Activated CD8-positive, alpha-beta T cell treated with anti-CD3 and anti-CD28 coated beads for 36 hours (primary cell): ENCODE data around the gene GOLIM4. TPM values are rescaled to one million over a fixed set of nuclear protein-coding genes. Genes with fewer than 3 reads are reported as not detected.

Experiments used
- ATAC-seq: fragments of 200-7000 bp; cut with Tn5 transposase; one replicate; pipeline ENCODE4 v1.10.0; 2021; ENCODE audit warnings: mild to moderate bottlenecking, moderate library complexity
- CTCF ChIA-PET: fragments of 350-600 bp; sonication (Branson Sonifier 250); formaldehyde crosslinking; loops from one replicate; lab custom pipeline; 2021; ENCODE audit warnings: antibody characterized with exemption; lab: Charles Lee
- POLR2A ChIA-PET: fragments of 350-600 bp; sonication (Branson Sonifier 250); formaldehyde crosslinking; loops from one replicate; lab custom pipeline; 2021; ENCODE audit warnings: antibody characterized with exemption; lab: Charles Lee
- DNase-seq: peaks from one replicate; pipeline ENCODE4 v3.0.0-alpha.2; 2020
- H3K27ac Mint-ChIP-seq: one replicate; pipeline ENCODE4 v1.8.0; 2021; ENCODE audit warnings: mild to moderate bottlenecking, mixed read lengths
- H3K27me3 Mint-ChIP-seq: one replicate; pipeline ENCODE4 v1.8.0; 2021; ENCODE audit warnings: mixed read lengths
- H3K36me3 Mint-ChIP-seq: one replicate; pipeline ENCODE4 v1.8.0; 2021; ENCODE audit warnings: low read depth, mixed read lengths
- H3K4me1 Mint-ChIP-seq: one replicate; pipeline ENCODE4 v1.8.0; 2021; ENCODE audit warnings: low read depth, mixed read lengths
- H3K4me3 Mint-ChIP-seq: one replicate; pipeline ENCODE4 v1.8.0; 2021; ENCODE audit warnings: mild to moderate bottlenecking, moderate library complexity, mixed read lengths
- H3K9me3 Mint-ChIP-seq: one replicate; pipeline ENCODE4 v1.8.0; 2021; ENCODE audit warnings: mixed read lengths
- CTCF ChIP-seq: fragments of 200-600 bp; IDR thresholded peaks from one replicate; pipeline ENCODE4 v1.8.0; 2022; ENCODE audit warnings: antibody characterized with exemption, mild to moderate bottlenecking
- intact Hi-C: fragments of 100-400 bp; cut with micrococcal nuclease; formaldehyde crosslinking; loops from one replicate; pipeline ENCODE4 v1.10.0; 2022
- total RNA-seq, 2 experiments: library from RNA; stranded (reverse); gene quantifications; one replicate each; pipeline ENCODE4 v1.2.3, GENCODE V29; 2021

GOLIM4 gene
- total RNA-seq, 2 experiments from 2014 or later: 5.5 to 6.4 TPM

- DNase-seq (no peak), ATAC-seq (no peak)
- H3K27ac Mint-ChIP-seq: no peak overlapping the region
- ChIA-PET POLR2A (no interaction called here), CTCF (interaction anchor here (7.0 kb wide), 1 partner anchor 123 kb away, joined by 92 read pairs; no protein-coding TSS in a partner anchor)
- H3K36me3 Mint-ChIP-seq: no peaks in the 10 kb centered on the region
- intact Hi-C loops: no loop called here
- H3K4me3 Mint-ChIP-seq: no peak overlapping the region
- no peaks in the 10 kb centered on the region for H3K9me3 Mint-ChIP-seq
- no peaks in the 10 kb centered on the region for H3K4me1 Mint-ChIP-seq
- no peak for TF ChIP-seq CTCF
- H3K27me3 Mint-ChIP-seq: no peaks in the 10 kb centered on the region
Measured at GRCh38 chr3:168044049-168044448, 51.7 kb downstream of the GOLIM4 start.

DNA sequence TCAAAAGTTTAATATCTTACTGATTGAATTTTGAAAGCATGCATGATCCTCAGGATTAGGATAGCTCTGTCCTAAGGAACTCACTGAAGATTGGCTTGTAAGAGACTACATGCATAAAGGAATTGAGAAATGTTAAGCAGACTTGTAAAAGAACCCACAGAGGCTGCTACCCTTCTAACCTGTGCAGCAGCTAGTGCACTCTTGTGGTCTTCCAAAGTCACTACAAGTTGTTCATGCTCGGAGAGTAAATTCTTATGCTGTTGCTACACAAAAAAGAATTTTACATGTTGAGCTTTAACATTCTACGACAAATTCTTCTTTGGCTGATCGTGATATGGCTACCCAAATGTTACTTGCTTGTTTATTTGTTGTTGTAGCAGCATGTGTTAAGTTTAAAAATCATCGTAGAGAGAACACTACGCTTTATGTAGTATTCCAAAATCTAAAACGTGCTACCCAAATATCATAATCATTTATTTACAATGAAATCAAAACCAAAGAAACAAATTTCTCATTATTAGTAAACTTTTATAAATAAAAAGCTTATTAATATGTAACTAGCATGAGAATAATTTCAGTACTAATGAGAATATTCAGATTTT, 55.0 kb downstream of the GOLIM4 start:
- peak; percentile 61 for TF ChIP-seq CTCF
- no peaks in the 10 kb centered on the region for H3K4me1 Mint-ChIP-seq
- ChIA-PET POLR2A (interaction anchor here (1.3 kb wide), 1 partner anchor 126 kb away, joined by 3 read pairs; no protein-coding TSS in a partner anchor), CTCF (interaction anchor here (0.9 to 2.7 kb wide), 14 partner anchors 10 to 125 kb away, joined by 3 to 13 read pairs (median 4); no protein-coding TSS in a partner anchor)
- intact Hi-C loops: no loop called here
- DNase-seq: no peak
- no peaks in the 10 kb centered on the region for H3K36me3 Mint-ChIP-seq
- H3K27ac Mint-ChIP-seq: no peak overlapping the region
- no peaks in the 10 kb centered on the region for H3K9me3 Mint-ChIP-seq
- no peak overlapping the region for H3K4me3 Mint-ChIP-seq
- peak; percentile 78 for ATAC-seq
- no peaks in the 10 kb centered on the region for H3K27me3 Mint-ChIP-seq

GRCh38 chr3:168037020-168037419, 58.7 kb downstream of the GOLIM4 start:
- Mint-ChIP-seq H3K36me3 (peaks cover 2% of the 10 kb centered on the region), H3K9me3 (no peaks in the 10 kb centered on the region), H3K27ac (no peak overlapping the region), H3K27me3 (no peaks in the 10 kb centered on the region), H3K4me3 (no peak overlapping the region), H3K4me1 (no peaks in the 10 kb centered on the region)
- ChIA-PET CTCF (no interaction called here), POLR2A (no interaction called here)
- no peak for ATAC-seq
- intact Hi-C loops: loop anchor here (5.0 kb wide), 1 partner anchor 110 kb away; no protein-coding TSS in a partner anchor
- no peak for TF ChIP-seq CTCF
- DNase-seq: no peak

- ATAC-seq (no peak), DNase-seq (no peak)
- no peaks in the 10 kb centered on the region for H3K4me1 Mint-ChIP-seq
- ChIA-PET CTCF (interaction anchor here (2.0 kb wide), 1 partner anchor 9 kb away, joined by 4 read pairs; no protein-coding TSS in a partner anchor), POLR2A (no interaction called here)
- intact Hi-C loops: loop anchor here (5.0 kb wide), 1 partner anchor 109 kb away; no protein-coding TSS in a partner anchor
- TF ChIP-seq CTCF: no peak
- no peak overlapping the region for H3K4me3 Mint-ChIP-seq
- no peaks in the 10 kb centered on the region for H3K9me3 Mint-ChIP-seq
- H3K27me3 Mint-ChIP-seq: no peaks in the 10 kb centered on the region
- peaks cover 2% of the 10 kb centered on the region for H3K36me3 Mint-ChIP-seq
- no peak overlapping the region for H3K27ac Mint-ChIP-seq
Measured at GRCh38 chr3:168036619-168037018, 59.1 kb downstream of the GOLIM4 start.

DNA sequence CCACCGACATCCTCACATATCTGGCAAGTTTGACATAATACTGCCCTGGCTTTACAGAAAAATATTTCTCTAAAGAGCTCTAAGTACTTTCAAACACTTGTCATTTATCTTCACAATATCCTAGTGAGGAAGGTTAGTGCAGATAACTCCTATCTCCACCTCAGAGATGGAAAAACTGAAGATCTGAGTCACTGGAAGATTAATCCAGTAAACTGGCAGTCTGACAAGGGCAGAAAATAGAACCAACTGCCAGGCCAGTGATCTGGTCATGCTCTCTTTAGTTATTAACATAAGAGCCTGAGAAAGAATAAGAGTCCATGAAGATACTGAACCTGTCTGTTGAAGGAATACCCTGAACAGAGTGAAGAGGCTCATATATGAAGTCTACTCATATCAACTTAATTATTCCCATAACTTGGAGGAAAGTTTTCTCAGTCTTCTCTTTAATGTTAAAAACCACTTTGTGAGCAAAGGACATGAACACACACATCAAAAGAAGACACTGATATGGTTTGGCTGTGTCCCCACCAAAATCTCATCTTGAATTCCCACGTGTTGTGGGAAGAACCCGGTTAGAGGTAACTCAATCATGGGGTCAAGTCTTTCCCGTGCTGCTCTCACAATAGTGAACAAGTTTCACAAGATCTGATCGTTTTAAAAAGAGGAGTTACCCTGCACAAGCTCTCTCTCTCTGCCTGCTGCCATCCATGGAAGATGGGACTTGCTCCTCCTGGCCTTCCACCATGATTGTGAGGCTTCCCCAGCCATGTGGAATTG, 61.4 kb downstream of the GOLIM4 start:
- Mint-ChIP-seq H3K36me3 (peaks cover 5% of the 10 kb centered on the region), H3K4me1 (no peaks in the 10 kb centered on the region), H3K27ac (no peak overlapping the region), H3K27me3 (no peaks in the 10 kb centered on the region), H3K9me3 (no peaks in the 10 kb centered on the region), H3K4me3 (no peak overlapping the region)
- DNase-seq: no peak
- intact Hi-C loops: no loop called here
- no peak for ATAC-seq
- no peak for TF ChIP-seq CTCF
- POLR2A ChIA-PET: no interaction called here
- CTCF ChIA-PET: interaction anchor here (2.0 kb wide), 1 partner anchor 11 kb away, joined by 4 read pairs; no protein-coding TSS in a partner anchor
